ENCODE measurements around the gene PCDHGA4. TPM values are rescaled to one million over a fixed set of nuclear protein-coding genes. Genes with fewer than 3 reads are reported as not detected.

PCDHGA4 gene
- total and polyA plus RNA-seq, 2 of the 13 experiments (the other 11 are each of a cell fraction or from before 2014, with no cell fraction given), result 0.49 to 0.58 TPM

DNA sequence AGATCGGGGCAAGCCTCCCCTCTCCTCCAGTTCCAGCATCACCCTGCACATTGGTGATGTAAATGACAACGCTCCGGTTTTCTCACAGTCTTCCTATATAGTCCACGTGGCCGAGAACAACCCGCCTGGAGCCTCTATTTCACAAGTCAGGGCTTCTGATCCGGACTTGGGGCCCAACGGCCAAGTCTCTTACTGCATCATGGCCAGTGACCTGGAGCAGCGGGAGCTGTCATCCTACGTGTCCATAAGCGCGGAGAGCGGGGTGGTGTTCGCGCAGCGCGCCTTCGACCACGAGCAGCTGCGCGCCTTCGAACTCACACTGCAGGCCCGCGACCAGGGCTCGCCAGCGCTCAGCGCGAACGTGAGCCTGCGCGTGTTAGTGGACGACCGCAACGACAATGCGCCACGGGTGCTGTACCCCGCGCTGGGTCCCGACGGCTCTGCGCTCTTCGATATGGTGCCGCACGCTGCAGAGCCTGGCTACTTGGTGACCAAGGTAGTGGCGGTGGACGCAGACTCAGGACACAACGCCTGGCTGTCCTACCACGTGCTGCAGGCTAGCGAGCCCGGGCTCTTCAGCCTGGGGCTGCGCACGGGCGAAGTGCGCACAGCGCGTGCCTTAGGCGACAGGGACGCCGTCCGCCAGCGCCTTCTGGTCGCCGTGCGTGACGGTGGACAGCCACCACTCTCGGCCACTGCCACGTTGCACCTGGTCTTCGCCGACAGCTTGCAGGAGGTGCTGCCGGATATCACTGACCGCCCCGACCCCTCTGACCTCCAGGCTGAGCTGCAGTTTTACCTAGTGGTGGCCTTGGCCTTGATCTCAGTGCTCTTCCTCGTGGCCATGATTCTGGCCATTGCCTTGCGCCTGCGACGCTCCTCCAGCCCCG, 34.6 kb downstream of the PCDHGA4 start:
- H4K20me1 ChIP-seq (ENCODE audit: insufficient read depth, low read length), result no peaks in the 10 kb centered on the region
- ChIA-PET CTCF (ENCODE audit: low intra/inter-chr PET ratio, low total read pairs) (no interaction called here), POLR2A (no interaction called here)
- no peak overlapping the region for H3K9ac ChIP-seq (ENCODE audit: insufficient read depth, low read depth, low read length)
- FAIRE-seq (no peak), DNase-seq (ENCODE audit: low spot score) (no peak), ATAC-seq (no peak)
- H3K4me2 ChIP-seq (ENCODE audit: low read depth, low read length), result no peak overlapping the region
- H3K4me3 ChIP-seq (replicated peaks in 1 of 3; ENCODE audit: insufficient read depth in 1 of 3, low read depth in 2 of 3, low read length in 3 of 3), result no peak overlapping the region
- H3K27me3 ChIP-seq (ENCODE audit: control insufficient read depth in 1 of 2, insufficient read depth in 2 of 2, low read length in 2 of 2), result no peaks in the 10 kb centered on the region
- no TSS peak for BruUV-seq (replicated peaks)
- H2AFZ ChIP-seq (ENCODE audit: low read length), result no peak overlapping the region
- H3K9me3 ChIP-seq (ENCODE audit: low read length), result peaks cover 33% of the 10 kb centered on the region
- intact Hi-C loops (cut with micrococcal nuclease; ENCODE audit: unreplicated experiment), result no loop called here
- WGBS (ENCODE audit: low lambda C conversion rate), result 92% methylated on average over 53 of the region's 77 CpGs
- H3K79me2 ChIP-seq (ENCODE audit: insufficient read depth, low read length), result no peaks in the 10 kb centered on the region
- peaks cover 5% of the 10 kb centered on the region; the same call in 1 of the 2 replicates for H3K4me1 ChIP-seq (ENCODE audit: insufficient read depth, low read length)
- no peak overlapping the region for H3K27ac ChIP-seq (ENCODE audit: extremely low read length, insufficient read depth, low read length)
- in situ Hi-C loops (cut with HindIII; ENCODE audit: extremely low pct_ligation_motif_present, low pct_unique_long_range_greater_than_20kb), result no loop called here
- H3K36me3 ChIP-seq (replicated peaks in 1 of 2; ENCODE audit: control insufficient read depth in 1 of 2, insufficient read depth in 2 of 2, low read length in 2 of 2), result no peaks in the 10 kb centered on the region
- TF ChIP-seq SRY (CRISPR knock-in tag; IDR thresholded peaks at IDR 0.05) (no peak), SETDB1 (CRISPR knock-in tag; IDR thresholded peaks at IDR 0.05; ENCODE audit: borderline replicate concordance) (no peak), ZNF251 (CRISPR knock-in tag; IDR thresholded peaks at IDR 0.05) (no peak), ATRX (CRISPR knock-in tag; IDR thresholded peaks at IDR 0.05; ENCODE audit: borderline replicate concordance) (no peak), TCF12 (IDR thresholded peaks at IDR 0.05) (no peak), TCF12 (CRISPR knock-in tag; IDR thresholded peaks at IDR 0.05) (no peak), TMF1 (CRISPR knock-in tag; IDR thresholded peaks at IDR 0.05; ENCODE audit: low read depth) (no peak), USF2 (IDR thresholded peaks at IDR 0.05; ENCODE audit: low read depth, low read length) (no peak), USF2 (CRISPR knock-in tag; IDR thresholded peaks at IDR 0.05; ENCODE audit: borderline replicate concordance) (no peak), ZBTB40 (IDR thresholded peaks at IDR 0.05) (no peak), ZBTB40 (CRISPR knock-in tag; IDR thresholded peaks at IDR 0.05) (no peak), SOX13 (IDR thresholded peaks at IDR 0.05) (no peak), SOX13 (CRISPR knock-in tag; conservative IDR thresholded peaks at IDR 0.05 in 1 of 2, IDR thresholded peaks at IDR 0.05 in 1 of 2) (no peak), KLF6 (CRISPR knock-in tag; IDR thresholded peaks at IDR 0.05) (no peak)

Measured in HepG2 (cell line).